GM21515 (cell line): Measurements from ENCODE around the gene KIF23.

ENCODE experiments used
- ATAC-seq: cut with Tn5 transposase; IDR thresholded peaks from one replicate; pipeline ENCODE4 v1.9.1; 2021; ENCODE audit not compliant: unreplicated experiment

Gene KIF23

DNA sequence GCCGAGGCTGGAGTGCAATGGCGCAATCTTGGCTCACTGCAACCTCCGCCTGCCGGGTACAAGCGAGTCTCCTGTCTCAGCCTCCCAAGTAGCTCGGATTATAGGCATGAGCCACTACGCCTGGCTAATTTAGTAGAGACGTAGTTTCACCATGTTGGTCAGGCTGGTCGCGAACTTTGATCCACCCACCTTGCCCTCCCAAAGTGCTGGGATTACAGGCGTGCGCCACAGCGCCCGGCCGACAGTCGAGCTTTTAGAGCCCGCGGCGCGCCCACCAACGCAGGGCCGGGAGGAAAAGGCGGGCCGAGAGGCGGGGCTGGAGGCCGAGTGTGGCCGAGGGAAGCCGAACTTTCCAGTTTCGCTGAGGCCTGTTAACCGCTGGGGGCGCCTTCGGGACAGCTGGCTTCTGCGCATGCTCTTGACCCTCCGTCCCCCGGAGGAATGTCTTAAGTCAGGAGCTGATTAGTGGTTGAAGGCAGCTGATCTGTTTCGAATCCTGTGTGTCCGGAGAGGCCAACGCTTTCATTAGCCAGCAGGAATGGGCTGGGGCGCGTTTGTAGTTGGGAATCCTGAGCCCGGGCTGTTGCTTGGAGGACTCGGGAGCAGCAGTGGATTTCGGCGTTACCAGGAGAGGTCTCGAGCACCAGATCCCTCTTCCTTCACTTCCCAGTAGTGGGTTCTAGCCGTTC lies 48.5 kb downstream of the KIF23 start:
- ATAC-seq: peak; percentile 83

DNA sequence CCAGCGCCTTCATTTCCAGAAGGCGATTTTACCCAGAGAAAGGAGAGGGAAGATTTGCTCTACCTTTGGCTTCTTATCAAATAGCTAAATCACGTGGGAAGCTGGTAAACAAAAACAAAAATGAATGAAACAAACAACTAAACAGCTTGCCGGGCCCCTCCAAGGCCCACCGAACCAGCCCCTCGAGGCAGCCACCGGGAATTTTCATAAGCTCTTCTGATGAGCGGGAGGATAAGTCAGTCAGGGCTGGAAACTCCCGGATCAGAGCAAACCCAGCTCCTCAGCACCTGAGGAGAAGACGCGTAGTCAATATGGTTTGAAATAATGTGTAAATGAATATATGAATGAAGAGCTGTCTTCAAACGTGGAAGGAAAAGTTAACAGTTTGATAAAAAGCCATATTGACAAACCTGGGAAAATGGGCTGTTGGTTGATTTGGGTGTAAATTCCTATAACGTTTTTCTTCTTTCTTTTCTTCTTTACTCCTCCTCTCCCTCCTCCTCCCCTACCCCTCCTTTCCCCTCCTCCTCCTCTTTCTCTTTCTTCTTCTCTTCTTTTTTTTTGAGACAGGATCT lies 49.1 kb downstream of the KIF23 start:
- no peak for ATAC-seq

DNA sequence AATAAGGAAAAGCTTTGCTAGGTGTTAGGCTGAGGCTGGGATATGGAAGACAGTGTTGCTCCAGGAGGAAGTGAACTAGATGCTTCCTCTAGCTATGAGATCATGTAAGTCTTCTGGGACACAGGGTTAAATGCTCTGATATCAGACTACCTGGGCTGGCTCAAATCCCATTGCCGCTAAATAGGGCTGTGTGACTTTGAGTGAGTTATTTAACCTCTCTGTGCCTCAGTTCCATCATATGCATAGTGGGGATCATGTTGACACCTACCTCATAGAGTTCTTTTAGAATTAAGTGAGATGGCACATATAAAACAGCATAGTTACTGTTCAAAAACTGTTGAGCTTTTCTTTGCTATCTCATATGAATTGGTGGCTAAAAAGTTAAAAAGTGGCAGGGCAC lies 51.1 kb downstream of the KIF23 start:
- no peak for ATAC-seq

DNA sequence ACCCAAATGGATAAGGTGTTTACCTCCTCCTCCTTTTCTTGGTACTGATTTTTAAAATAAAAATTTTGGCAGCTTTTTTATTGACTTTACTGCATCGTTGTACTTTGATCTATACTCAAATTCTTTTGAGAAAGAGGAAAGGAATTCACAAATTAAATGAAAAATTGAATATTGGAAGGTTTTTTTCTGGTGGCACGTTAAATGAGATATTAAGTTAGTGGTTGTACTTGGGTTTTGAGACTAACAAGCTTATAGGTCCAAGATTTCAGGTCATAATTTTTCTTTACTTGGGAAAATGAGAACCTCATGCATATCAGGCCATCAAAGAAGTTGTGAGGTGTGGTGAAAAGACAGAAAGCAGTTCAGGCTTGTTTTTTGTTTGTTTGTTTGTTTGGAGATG lies 52.6 kb downstream of the KIF23 start:
- no peak for ATAC-seq

DNA sequence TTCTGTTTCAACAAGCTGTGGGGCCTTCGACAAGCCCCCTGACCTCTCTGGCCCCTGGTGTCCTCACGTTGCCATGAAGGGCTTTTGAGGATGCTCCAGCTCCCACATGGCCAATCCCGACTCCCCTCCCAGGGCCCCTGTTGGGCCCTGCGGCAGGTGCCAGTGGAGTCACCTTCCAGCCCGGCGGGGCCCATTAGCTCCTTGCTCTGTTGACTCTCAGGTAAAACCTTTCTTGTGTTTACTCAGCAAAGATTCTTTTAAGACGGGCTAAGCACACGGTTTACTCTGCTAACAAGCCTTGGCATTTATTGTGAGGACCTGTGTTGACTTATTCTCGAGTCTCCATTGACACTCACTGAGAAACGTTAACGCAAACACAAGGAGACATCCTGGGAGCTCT lies 53.5 kb downstream of the KIF23 start:
- ATAC-seq: no peak

DNA sequence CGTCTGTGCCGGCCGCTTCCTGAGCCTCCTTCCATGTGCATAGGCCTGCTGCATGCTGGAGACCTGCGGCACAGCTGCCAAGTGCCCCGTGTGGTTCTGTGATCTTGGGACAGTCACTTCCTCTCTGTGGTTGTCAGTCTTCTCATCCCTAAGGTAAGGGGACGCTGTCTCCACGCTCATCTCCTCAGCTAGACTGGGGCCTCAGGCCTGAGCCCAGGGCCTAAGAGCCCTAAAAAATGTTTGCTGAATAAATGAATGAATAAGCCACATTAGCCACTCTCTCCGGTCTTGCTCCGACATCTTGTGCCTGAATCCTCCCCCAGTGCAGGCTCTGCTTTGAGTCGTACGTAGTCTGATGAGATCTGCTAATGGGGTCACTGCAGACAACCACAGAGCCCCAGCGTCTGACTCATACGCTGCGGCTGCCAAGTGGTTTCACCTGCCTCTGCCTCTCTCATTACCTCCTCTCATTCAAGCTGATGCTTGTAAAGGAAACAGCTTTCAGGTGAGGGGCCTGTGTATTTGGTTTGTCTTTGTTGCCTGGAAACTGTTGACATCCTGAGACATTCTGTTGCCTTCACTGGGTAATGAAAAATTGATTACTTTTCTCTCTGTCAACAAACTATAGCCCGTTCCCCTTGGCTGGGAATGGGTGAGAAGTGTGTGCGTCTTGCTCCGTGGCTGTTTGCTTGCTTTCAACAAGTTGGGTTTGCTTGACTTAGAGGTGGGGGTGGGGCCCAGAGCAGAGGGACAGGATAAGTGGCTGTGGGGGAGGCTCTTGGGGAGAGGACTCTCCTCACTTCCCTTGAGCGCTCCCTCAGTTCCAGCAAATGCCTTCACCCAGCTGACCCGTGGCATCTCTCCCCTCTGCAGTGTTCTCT lies 54.3 kb downstream of the KIF23 start:
- ATAC-seq: peak; percentile 54

DNA sequence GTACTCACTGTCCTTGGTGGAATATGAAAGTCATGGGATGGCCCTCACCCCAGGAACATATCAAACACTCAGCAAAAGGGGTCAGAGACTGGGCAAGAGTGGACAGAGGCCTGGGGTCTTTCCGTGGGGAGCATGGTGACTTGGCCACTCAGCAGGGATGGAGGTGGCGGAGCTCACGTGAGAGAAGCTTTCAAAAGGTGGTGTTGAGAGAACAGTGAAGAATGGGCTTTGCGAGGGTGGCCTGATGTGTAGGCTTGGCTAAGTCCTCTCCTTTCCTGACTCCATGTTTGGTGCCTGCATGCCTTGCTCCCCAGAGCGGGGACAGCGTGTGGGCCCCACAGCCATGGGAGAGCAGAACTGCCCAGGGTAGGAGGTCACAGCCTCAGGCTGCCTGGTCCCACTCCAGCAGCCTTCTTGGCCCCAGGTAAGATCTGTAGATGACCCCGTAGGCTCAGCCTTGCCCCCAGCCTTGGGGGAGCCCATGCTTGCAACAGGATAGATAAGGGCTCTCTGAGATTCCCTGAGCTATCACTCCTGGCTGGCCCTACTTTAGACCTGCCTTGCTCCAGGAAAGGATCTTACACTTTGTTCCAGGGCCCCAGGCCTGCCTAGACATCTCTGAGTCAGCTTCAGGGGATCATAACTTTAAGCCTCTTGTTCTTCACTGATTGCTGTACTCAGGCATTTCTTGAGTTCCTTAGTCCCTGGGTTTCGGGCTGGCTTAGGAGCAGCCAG lies 55.5 kb downstream of the KIF23 start:
- ATAC-seq: no peak

DNA sequence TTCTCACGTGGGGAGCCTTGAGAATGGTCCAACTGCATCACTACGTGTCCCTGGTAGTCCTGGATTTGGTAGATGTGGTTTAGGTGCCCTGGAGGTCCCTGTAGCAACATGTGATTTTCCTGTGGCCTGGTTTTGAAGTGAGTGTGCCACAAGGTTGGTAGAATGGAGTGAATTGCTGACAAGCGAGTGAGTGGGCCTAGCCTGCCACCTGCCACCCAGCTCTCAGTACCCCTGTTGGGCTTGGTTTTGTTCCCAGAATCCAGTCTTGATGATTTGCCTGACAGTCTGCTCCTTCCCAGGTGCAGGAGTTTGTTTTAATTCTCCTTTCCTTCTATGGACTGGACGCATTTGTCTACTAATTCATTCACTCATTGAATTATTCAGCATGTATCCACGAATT lies 57.9 kb downstream of the KIF23 start:
- ATAC-seq: no peak

DNA sequence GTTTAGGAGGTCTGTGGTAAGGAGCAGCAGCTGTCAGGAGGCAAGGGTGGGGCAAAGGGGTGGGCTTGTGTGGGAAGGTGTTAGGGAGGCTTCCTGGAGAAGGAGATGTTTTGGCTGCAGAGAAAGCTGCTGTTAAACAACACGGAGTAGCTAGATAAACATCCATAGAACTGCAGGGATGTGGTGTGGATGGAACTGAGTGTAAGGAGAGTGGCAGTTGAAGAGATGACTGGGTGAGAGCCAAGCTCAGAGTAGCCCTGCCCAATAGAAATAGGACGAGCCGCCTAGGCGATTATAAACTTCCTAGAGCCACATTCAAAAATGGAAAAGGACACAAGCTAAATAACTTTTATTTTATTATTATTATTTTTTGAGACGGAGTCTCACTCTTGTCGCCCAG lies 58.4 kb downstream of the KIF23 start:
- no peak for ATAC-seq

DNA sequence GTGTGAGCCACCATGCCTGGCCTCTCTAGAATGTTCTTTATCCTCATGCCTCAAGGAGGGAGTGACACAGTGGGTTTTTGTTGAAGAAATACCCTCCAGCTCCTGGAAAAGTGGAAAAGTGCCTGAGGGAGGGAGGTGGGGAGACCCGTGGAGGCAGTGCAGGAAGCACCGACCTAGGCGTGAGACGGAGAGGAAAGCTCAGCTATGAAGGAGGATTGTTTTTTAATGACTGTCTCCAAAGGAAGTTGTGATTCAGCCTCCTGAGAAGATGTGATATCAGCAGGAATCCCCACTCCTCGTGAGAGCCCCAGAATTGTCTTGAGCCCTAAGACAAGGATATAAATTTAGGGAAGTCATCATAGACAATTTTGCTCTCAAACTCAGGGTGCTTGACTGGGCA lies 60.1 kb downstream of the KIF23 start:
- no peak for ATAC-seq

DNA sequence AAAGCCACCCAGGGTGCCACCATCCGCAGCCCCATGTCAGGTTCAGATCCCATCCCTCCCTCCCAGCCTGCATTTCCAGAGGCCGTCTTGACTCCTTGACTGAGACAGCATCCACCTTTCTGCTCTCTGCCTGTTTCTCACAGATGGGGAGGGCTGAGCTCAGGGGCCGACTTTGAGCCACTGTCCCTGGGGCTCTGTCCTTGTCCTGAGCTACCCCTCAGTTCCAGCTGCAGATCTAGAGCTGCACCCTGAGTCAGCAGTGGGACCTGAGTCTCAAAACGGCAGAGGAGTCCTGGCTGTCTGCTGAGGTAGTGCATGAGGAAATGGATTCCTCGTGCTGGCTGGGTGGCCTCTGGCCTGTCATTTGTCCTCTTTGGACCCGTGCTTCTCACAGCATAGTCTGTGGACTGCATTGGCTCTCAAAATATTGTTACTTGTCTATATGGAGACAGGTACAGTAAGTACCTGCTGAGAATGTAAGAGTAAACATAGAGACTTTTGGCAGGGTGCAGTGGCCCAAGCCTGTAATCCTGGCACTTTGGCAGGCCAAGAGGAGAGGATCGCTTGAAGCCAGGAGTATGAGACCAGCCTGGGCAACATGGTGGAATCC lies 60.8 kb downstream of the KIF23 start:
- no peak for ATAC-seq

DNA sequence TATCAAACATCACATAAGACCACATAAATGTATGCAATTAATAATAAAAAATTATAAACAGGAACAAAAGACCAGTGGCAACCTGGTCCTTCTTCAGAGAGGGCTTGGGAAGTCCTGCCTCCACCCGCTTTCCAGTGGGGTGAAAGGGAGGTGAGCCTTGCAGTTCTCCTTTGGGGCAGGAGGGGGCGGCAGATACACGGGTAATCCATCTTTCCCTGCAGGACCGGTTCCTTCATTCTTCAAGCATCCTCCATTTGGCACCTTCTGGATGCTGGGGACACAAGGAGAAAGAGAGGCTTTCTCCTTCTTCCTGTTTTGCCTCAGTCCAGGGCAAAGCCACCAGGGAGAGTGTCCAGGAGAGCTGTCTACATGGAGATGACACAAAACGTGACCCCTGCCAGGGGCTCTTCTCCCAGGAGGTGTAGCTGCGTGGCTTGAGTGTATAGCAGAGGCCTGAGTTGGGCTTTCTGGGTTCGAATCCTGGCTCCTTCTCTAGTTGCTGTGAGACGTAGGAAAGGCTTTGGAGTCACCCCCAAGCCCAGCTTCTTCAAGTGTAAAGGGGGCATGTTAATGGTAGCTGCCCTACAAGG lies 61.7 kb downstream of the KIF23 start:
- no peak for ATAC-seq

DNA sequence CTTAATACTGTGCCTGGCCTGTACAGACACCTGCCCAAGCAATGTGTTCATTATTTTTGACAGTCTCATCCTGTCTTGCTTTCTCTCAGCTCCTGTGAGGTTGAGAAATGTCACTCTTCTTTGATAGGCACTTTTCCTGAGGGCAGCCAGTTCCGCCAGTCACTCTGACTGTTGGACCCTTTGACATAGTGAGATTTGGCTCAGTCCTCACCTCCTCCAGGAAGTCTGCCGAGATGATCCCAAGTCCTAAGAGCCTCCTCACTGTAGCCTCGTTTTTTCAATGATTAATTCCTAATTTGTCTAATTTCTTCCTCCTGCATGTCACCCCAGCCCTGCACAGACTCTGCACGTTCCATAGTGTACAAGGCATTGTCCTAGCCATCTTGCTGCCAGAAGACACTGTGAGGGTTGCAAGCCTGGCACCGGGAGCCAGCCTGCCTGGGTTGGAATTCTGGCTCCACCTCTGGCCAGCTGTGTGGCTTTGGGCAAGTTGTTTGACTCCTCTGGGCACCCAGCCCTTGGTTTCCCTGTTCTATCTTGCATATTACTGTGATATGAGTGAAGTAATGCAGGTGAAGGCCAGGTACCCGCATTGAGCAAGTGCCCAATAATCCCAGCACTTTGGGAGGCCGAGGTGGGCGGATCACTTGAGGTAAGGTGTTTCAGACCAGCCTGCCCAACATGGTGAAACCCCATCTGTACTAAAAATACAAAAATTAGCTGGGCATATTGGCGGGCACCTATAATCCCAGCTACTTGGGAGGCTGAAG lies 62.7 kb downstream of the KIF23 start:
- no peak for ATAC-seq

DNA sequence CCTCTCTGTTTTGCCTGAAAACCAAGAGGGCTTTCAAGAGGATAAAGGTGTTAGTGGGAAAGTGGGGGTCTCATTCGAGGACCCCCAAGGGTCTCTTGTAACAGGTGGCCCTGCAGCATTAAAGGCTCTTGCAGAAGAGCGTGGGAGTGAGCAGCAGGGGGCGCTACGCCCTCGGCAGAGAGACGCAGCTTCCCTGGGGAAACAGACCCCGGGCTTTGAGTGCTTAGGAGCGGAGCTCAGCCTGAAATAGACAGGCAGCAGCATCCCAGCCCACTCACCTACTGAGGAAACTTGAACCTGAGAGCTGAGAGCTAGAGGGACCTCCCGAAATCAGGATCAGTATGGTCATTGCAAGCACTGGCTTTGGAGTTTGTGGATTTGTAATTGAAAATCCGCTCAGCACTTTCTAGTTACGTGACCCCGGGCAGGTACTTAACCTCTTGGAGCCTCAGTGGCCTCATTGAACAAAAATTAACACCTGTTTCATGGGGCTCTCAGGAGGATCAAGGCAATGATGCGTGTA lies 64.2 kb downstream of the KIF23 start:
- ATAC-seq: no peak

DNA sequence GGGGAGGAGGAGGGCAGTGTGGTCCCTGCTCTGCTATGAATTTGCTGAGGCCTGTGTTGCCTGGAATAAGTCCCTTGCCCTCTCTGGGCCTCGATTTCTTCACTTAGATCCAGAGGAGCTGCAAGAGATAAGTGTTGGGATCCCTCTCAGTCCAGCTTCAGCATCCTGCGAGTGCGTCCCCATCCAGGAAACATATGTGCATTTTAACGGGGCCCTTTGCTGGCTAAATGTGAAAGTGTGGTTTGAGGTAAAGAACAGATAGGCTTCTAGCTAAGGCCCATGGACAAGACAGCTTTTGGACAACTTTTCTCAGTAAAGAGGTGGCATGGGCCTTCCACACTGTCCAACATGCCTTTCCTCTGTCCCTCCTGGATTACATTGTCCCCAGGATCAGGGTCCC lies 64.9 kb downstream of the KIF23 start:
- no peak for ATAC-seq

DNA sequence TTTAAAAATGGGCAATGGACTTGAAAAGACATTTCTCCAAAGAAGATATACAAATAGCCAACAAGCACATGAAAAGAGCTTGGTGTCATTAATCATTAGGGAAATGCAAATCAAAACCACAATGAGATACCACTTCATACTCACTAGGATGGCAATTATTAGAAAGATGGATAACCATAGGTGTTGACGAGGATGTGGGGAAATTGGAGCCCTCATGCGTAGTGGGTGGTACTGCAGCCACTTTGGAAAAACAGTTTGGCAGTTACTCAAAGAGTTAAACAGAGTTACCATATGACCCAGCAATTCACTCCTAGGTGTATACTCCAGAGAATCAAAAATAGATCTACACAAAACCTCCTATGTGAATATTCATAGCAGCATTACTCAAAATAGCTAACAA lies 65.8 kb downstream of the KIF23 start:
- no peak for ATAC-seq

DNA sequence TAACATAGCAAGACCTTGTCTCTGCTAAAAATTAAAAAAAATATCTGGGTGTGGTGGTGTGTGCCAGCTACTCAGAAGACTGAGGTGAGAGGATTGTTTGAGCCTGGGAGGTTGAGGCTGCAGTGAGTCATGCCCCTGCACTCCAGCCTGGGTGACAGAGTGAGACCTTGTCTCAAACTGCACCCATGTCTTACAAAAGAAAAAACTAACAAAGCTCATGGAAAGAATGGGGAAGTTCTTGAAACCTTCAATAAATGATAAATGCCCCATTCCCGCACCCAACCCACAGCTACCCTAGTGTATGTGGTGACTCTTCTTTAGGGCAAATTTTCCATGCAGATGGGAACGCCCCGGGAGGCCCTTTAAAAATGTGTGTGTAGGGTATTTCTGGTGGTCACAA lies 66.8 kb downstream of the KIF23 start:
- no peak for ATAC-seq

DNA sequence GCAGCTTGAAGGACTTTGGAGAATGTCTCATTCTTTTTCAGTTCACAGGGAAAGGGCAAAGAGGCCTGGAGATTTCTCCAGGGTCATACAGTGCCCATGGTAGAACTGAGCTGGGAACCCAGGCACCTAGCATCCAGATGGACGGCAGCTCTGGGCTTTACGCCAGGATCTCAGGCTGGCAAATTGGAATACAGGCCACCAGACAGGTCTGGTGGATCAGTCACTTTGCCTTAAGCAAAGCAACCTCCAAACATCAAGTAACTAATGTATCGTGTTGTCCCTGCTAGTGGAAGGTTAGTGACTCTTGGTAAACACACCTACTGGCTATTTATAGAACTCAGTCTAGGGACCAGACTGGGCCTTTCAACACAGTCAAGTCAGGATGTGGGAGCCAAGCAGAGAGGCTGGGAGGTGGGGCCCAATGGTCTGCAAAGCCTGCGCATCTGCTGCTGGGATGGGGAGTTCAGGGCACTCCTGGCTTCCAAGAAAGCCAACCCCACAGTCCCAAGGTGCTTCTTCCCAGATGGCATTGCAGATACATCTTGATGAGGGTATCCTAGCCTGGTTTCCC lies 68.6 kb downstream of the KIF23 start:
- no peak for ATAC-seq

DNA sequence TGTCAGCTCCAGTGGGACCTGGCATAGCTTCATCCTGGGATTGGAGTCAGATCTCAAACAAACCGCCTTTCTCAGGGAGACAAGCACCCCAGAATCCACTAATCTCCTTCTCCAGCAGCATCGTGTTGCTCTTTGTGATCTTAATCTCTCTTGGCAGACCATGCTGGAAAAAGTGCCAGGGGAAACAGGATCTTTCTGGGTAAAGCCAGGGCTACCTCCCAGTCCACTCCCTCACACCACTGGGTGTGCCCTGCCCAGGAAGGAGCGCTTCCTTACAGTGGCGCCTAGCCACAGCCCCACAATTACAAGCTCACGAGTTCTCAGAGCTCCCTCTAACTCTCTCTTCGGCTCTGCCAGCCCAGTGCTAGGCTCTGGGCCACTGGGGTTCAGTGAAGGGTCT lies 70.7 kb downstream of the KIF23 start:
- ATAC-seq: no peak
